ENCODE results near the gene SIRPA. TPM values are rescaled to one million over a fixed set of nuclear protein-coding genes. Genes with fewer than 3 reads are reported as not detected.

The SIRPA gene
- total and polyA plus RNA-seq, 2 donors (not counting 1 experiment from before 2014, with no cell fraction given) = 25.1 to 26.6 TPM

DNA sequence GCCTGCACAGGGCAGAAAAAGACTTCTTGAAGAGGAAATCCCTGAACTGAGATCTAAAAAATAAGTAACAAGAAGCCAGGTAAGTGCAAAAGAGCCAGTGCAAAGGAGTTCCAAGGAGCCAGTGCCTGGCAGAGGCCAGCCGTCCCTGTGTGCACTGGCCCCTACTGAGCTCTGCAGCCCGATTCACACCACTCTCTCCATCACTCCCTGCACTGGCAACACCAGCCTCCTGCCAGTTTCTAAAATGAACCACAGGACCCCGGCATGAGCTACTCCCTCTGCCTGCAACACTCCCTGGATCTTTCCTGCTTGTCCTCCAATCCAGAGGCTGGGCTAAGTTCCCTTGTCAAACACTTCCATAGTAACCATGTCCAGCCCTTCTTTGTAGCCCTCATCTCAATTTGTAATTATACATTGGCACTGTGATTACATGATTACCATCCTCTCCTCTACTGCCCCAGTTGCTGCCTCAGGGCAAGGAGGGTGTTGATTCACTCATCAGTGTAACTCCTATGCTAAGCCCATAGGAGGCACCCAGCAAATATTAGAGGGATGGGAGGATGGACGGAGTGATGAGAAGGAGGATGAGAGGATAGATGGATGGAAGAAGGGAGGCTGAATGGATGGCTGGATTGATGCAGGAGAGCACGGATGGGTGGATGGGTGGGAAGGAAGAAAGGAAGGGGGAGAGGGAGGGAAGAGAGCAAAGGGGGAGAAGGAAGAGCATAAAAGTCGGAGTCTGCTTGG is 49.3 kb downstream of the SIRPA start:
- H3K36me3 ChIP-seq (ENCODE audit: control insufficient read depth, insufficient read depth, low read length) = no peaks in the 10 kb centered on the region
- H2AFZ ChIP-seq (ENCODE audit: low read length) = no peak overlapping the region
- H3K27me3 ChIP-seq (ENCODE audit: control insufficient read depth, insufficient read depth, low read length) = peaks cover 6% of the 10 kb centered on the region
- no peak overlapping the region for H3K4me2 ChIP-seq (ENCODE audit: extremely low read depth, insufficient read depth, low read length)
- no peaks in the 10 kb centered on the region for H3K79me2 ChIP-seq (ENCODE audit: control insufficient read depth, insufficient read depth, low read length)
- no peaks in the 10 kb centered on the region for H4K20me1 ChIP-seq (ENCODE audit: control insufficient read depth, extremely low read depth, insufficient read depth, low read length)
- no peaks in the 10 kb centered on the region for H3K4me1 ChIP-seq (ENCODE audit: control insufficient read depth, extremely low read depth, insufficient read depth, low read length)
- H3K4me3 ChIP-seq (replicated peaks in 1 of 4; ENCODE audit: control extremely low read depth in 1 of 4, insufficient read depth in 1 of 4, low read depth in 3 of 4, low read length in 4 of 4) = no peak overlapping the region
- no peak for DNase-seq (ENCODE audit: low read depth in 2 of 2)
- H3K9me3 ChIP-seq (ENCODE audit: control insufficient read depth, insufficient read depth, low read depth, low read length) = no peaks in the 10 kb centered on the region
- no peak overlapping the region for H3K27ac ChIP-seq (ENCODE audit: insufficient read depth, low read length)
- TF ChIP-seq EZH2 (IDR thresholded peaks at IDR 0.05; ENCODE audit: low read length, missing control alignments) (no peak), CTCF (conservative IDR thresholded peaks at IDR 0.05 in 1 of 2, IDR thresholded peaks at IDR 0.05 in 1 of 2; ENCODE audit: low read depth in 1 of 2, low read length in 2 of 2) (no peak)
- H3K9ac ChIP-seq (ENCODE audit: insufficient read depth, low read length) = no peak overlapping the region

- DNase-seq (ENCODE audit: low read depth in 2 of 2) = peak in 1 of 2 donors; percentile 47
Observed at GRCh38 chr20:1945134-1945618, 50.0 kb downstream of the SIRPA start.

DNA sequence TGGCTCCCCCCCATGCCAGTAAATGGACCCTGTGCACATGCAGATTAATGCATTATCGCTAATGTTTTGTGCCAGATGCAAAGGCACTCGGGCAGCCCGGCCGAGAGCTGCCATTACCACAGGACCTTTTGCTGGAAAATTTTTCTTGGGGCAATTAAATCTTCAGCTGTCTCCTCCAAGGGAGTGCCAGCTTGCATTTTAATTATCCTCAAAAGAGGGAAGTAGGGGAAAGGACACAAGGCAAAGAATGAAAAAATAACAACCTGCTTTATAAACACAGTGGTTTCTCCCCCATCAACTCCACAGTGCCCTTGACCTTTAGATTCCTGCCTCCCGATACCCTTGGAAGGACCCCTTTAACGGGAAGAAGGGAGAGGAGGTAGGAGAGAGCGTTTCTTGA is 50.5 kb downstream of the SIRPA start:
- H3K27me3 ChIP-seq (ENCODE audit: control insufficient read depth, insufficient read depth, low read length) = peaks cover 6% of the 10 kb centered on the region
- no peaks in the 10 kb centered on the region for H3K4me1 ChIP-seq (ENCODE audit: control insufficient read depth, extremely low read depth, insufficient read depth, low read length)
- H3K79me2 ChIP-seq (ENCODE audit: control insufficient read depth, insufficient read depth, low read length) = no peaks in the 10 kb centered on the region
- H3K9ac ChIP-seq (ENCODE audit: insufficient read depth, low read length) = no peak overlapping the region
- H3K4me2 ChIP-seq (ENCODE audit: extremely low read depth, insufficient read depth, low read length) = no peak overlapping the region
- H3K9me3 ChIP-seq (ENCODE audit: control insufficient read depth, insufficient read depth, low read depth, low read length) = no peaks in the 10 kb centered on the region
- H3K4me3 ChIP-seq (replicated peaks in 1 of 4; ENCODE audit: control extremely low read depth in 1 of 4, insufficient read depth in 1 of 4, low read depth in 3 of 4, low read length in 4 of 4) = no peak overlapping the region
- TF ChIP-seq CTCF (conservative IDR thresholded peaks at IDR 0.05 in 1 of 2, IDR thresholded peaks at IDR 0.05 in 1 of 2; ENCODE audit: low read depth in 1 of 2, low read length in 2 of 2) (no peak), EZH2 (IDR thresholded peaks at IDR 0.05; ENCODE audit: low read length, missing control alignments) (no peak)
- H4K20me1 ChIP-seq (ENCODE audit: control insufficient read depth, extremely low read depth, insufficient read depth, low read length) = no peaks in the 10 kb centered on the region
- no peak overlapping the region for H2AFZ ChIP-seq (ENCODE audit: low read length)
- H3K36me3 ChIP-seq (ENCODE audit: control insufficient read depth, insufficient read depth, low read length) = no peaks in the 10 kb centered on the region
- H3K27ac ChIP-seq (ENCODE audit: insufficient read depth, low read length) = no peak overlapping the region
- DNase-seq (ENCODE audit: low read depth in 2 of 2) = no peak

More at GRCh38 chr20:1945134-1945618, 50.0 kb downstream of the SIRPA start:
- Histone ChIP-seq H3K27ac (ENCODE audit: insufficient read depth, low read length) (no peak overlapping the region), H3K9ac (ENCODE audit: insufficient read depth, low read length) (no peak overlapping the region), H3K9me3 (ENCODE audit: control insufficient read depth, insufficient read depth, low read depth, low read length) (no peaks in the 10 kb centered on the region), H3K79me2 (ENCODE audit: control insufficient read depth, insufficient read depth, low read length) (no peaks in the 10 kb centered on the region), H3K4me1 (ENCODE audit: control insufficient read depth, extremely low read depth, insufficient read depth, low read length) (no peaks in the 10 kb centered on the region), H3K4me2 (ENCODE audit: extremely low read depth, insufficient read depth, low read length) (no peak overlapping the region), H3K4me3 (replicated peaks in 1 of 4; ENCODE audit: control extremely low read depth in 1 of 4, insufficient read depth in 1 of 4, low read depth in 3 of 4, low read length in 4 of 4) (no peak overlapping the region), H4K20me1 (ENCODE audit: control insufficient read depth, extremely low read depth, insufficient read depth, low read length) (no peaks in the 10 kb centered on the region), H3K27me3 (ENCODE audit: control insufficient read depth, insufficient read depth, low read length) (peaks cover 6% of the 10 kb centered on the region), H2AFZ (ENCODE audit: low read length) (no peak overlapping the region), H3K36me3 (ENCODE audit: control insufficient read depth, insufficient read depth, low read length) (no peaks in the 10 kb centered on the region)
- no peak for TF ChIP-seq CTCF (conservative IDR thresholded peaks at IDR 0.05 in 1 of 2, IDR thresholded peaks at IDR 0.05 in 1 of 2; ENCODE audit: low read depth in 1 of 2, low read length in 2 of 2)
- TF ChIP-seq EZH2 (IDR thresholded peaks at IDR 0.05; ENCODE audit: low read length, missing control alignments) = no peak

All from fibroblast of lung (primary cell).